K562 (cell line): ENCODE measurements around the gene ALOX12B. TPM values are rescaled to one million over a fixed set of nuclear protein-coding genes. Genes with fewer than 3 reads are reported as not detected.
A peak's percentile ranks its signal among the peaks of the same experiment; 100 is the strongest.

Experiments used
- CBX3 ChIP-seq, 2 experiments: IDR thresholded peaks; 1 replicate in 1 of 2; 2 replicates in 1 of 2; pipeline ENCODE4 v1.6.1; 2012; ENCODE audit warnings: inconsistent platforms in 2 of 2, low read length in 2 of 2, borderline replicate concordance in 1 of 2, control low read depth in 1 of 2
- E2F6 ChIP-seq, 2 experiments: IDR thresholded peaks; 2 replicates each; pipeline ENCODE4 v1.6.1; 2011; ENCODE audit warnings: borderline replicate concordance in 1 of 2, control low read depth in 1 of 2, low read depth in 1 of 2, low read length in 1 of 2, mild to moderate bottlenecking in 1 of 2, mixed read lengths in 1 of 2, moderate library complexity in 1 of 2; ENCODE audit not compliant: insufficient read depth in 1 of 2, insufficient read length in 1 of 2, poor library complexity in 1 of 2, severe bottlenecking in 1 of 2; ENCODE audit errors: extremely low read depth in 1 of 2
- HMGN3 ChIP-seq: IDR thresholded peaks from 2 replicates; pipeline ENCODE4 v1.6.1; 2011; ENCODE audit warnings: borderline replicate concordance, low read depth, mild to moderate bottlenecking, mixed read lengths, low read length; ENCODE audit not compliant: insufficient read length; ENCODE audit errors: extremely low read depth
- HNRNPL ChIP-seq: fragments of 200-400 bp; formaldehyde crosslinking; IDR thresholded peaks from 2 replicates; pipeline ENCODE4 v1.6.1; 2017; ENCODE audit warnings: low read depth, mild to moderate bottlenecking, low read length
- PRDM10 ChIP-seq: fragments of 450-650 bp; IDR thresholded peaks from 2 replicates; pipeline ENCODE4 v1.6.1; 2018; ENCODE audit not compliant: partially characterized antibody
- UBTF ChIP-seq, 2 experiments: IDR thresholded peaks; 2 replicates each; pipeline ENCODE4 v1.6.1; 2012; ENCODE audit warnings: improper control_type of control experiment in 2 of 2, low read depth in 2 of 2, low read length in 2 of 2, borderline replicate concordance in 1 of 2
- VEZF1 ChIP-seq: fragments of 200-800 bp; sonication (Bioruptor generic); IDR thresholded peaks from 2 replicates; pipeline ENCODE4 v1.6.1; 2017; ENCODE audit warnings: missing genetic modification characterization, missing compliant biosample characterization
- XRCC5 ChIP-seq: fragments of 200-400 bp; formaldehyde crosslinking; IDR thresholded peaks from 2 replicates; pipeline ENCODE4 v1.6.1; 2017; ENCODE audit warnings: low read depth, mild to moderate bottlenecking, low read length
- ZFX ChIP-seq: sonication (generic); formaldehyde crosslinking; IDR thresholded peaks from 2 replicates; pipeline ENCODE4 v1.8.0; 2022; ENCODE audit warnings: mild to moderate bottlenecking, missing genetic modification reagents, moderate library complexity
- polyA plus RNA-seq, 8 experiments: library from polyadenylated mRNA; depleted of rRNA in 4 of 8; stranded (reverse) in 5 of 8; unstranded in 3 of 8; fragments of >200 nt; fragmentation: Nextera tagmentation in 2 of 8; fragmentation: Illumina TruSeq in 1 of 8; extraction: Ambion mirVana in 2 of 8; extraction: Trizol in 1 of 8; gene quantifications; 2 replicates each; pipeline versions ENCODE4 v1.2.1 to v1.2.3, GENCODE V29; 2011 to 2014; ENCODE audit warnings: inconsistent platforms in 1 of 8, missing spikeins in 1 of 8
- total RNA-seq, 7 experiments: library from RNA; depleted of rRNA in 6 of 7; stranded (reverse); fragments of >200 nt in 6 of 7; fragmentation: Illumina TruSeq in 2 of 7; extraction: Trizol in 2 of 7; gene quantifications; 2 replicates each; pipeline versions ENCODE4 v1.2.1 to v1.2.3, GENCODE V29; 2011 to 2021; ENCODE audit warnings: low replicate concordance in 1 of 7

The ALOX12B gene
- total and polyA plus RNA-seq, 9 of the 15 experiments (the other 6 are each of a cell fraction or from before 2014, with no cell fraction given): not detected

GRCh38 chr17:8121681-8122421, 34.3 kb upstream of the ALOX12B start (continued):
- TF ChIP-seq E2F6 (IDR thresholded peaks at IDR 0.05; ENCODE audit: borderline replicate concordance in 1 of 2, extremely low read depth in 1 of 2, insufficient read depth in 1 of 2, insufficient read length in 1 of 2, low read depth in 1 of 2, low read length in 1 of 2, poor library complexity in 1 of 2, severe bottlenecking in 1 of 2) (peak; percentile 39 to 58), HNRNPL (peak; percentile 74; the same call in 1 of the 2 replicates), UBTF (IDR thresholded peaks at IDR 0.05; ENCODE audit: borderline replicate concordance in 1 of 2, low read depth in 2 of 2, low read length in 2 of 2) (peak; percentile 93 to 95), PRDM10 (peak; percentile 58), HMGN3 (no peak), VEZF1 (CRISPR knock-in tag) (no peak; the same call in none of the 2 replicates), XRCC5 (no peak), ZFX (CRISPR knock-in tag) (peak; percentile 57; the same call in 1 of the 2 replicates), CBX3 (IDR thresholded peaks at IDR 0.05; ENCODE audit: borderline replicate concordance in 1 of 2, low read length in 2 of 2) (no peak)
